SU-DHL-6 (cell line): ENCODE measurements around the gene C1orf74.

Experiments used
- H2AFZ ChIP-seq: fragments of 200-600 bp; sonication (generic); 2 replicates; pipeline ENCODE4 v1.6.1; 2014; ENCODE audit warnings: low read depth, mild to moderate bottlenecking, moderate library complexity, mixed read lengths, antibody characterized with exemption, low read length; ENCODE audit not compliant: severe bottlenecking
- H3F3A ChIP-seq: fragments of 200-600 bp; shearing (Covaris generic); 2 replicates; pipeline ENCODE4 v1.6.0; 2016; ENCODE audit warnings: antibody characterized with exemption, mild to moderate bottlenecking; ENCODE audit not compliant: insufficient read depth
- H3K27ac ChIP-seq: fragments of 200-600 bp; sonication (generic); 2 replicates; pipeline ENCODE4 v1.5.1; 2016; ENCODE audit warnings: low read depth, mild to moderate bottlenecking, low read length, moderate library complexity, mixed read lengths
- H3K27me3 ChIP-seq: fragments of 200-600 bp; sonication (generic), shearing (Covaris generic); 2 replicates; pipeline ENCODE4 v1.6.0; 2014; ENCODE audit warnings: mild to moderate bottlenecking, low read length
- H3K36me3 ChIP-seq: fragments of 200-600 bp; sonication (generic); 2 replicates; pipeline ENCODE4 v1.6.1; 2014; ENCODE audit warnings: mild to moderate bottlenecking, low read length, mixed read lengths
- H3K4me2 ChIP-seq: fragments of 300-600, 200-600 bp; shearing (Covaris generic), sonication (generic); 2 replicates; pipeline ENCODE4 v1.6.0; 2014; ENCODE audit warnings: low read length, low read depth, mild to moderate bottlenecking; ENCODE audit not compliant: poor library complexity, severe bottlenecking
- H3K4me3 ChIP-seq: fragments of 200-600 bp; sonication (generic); 2 replicates; pipeline ENCODE4 v1.5.1; 2014; ENCODE audit warnings: antibody characterized with exemption, low read length, mild to moderate bottlenecking, mixed read lengths; ENCODE audit not compliant: insufficient read depth, poor library complexity, severe bottlenecking
- H3K79me2 ChIP-seq: fragments of 200-600 bp; sonication (generic); 2 replicates; pipeline ENCODE4 v1.6.1; 2014; ENCODE audit warnings: mild to moderate bottlenecking, low read length, moderate library complexity; ENCODE audit not compliant: insufficient read depth
- H3K9ac ChIP-seq: fragments of 200-600 bp; sonication (generic); 2 replicates; pipeline ENCODE4 v1.7.0; 2014; ENCODE audit warnings: mild to moderate bottlenecking, low read length
- H3K9me2 ChIP-seq: fragments of 200-600 bp; sonication (generic); replicated peaks from 2 replicates; pipeline ENCODE4 v1.6.1; 2014; ENCODE audit warnings: low read length; ENCODE audit not compliant: insufficient read depth
- H3K9me3 ChIP-seq: fragments of 200-600 bp; sonication (generic); 2 replicates; pipeline ENCODE4 v1.6.1; 2014; ENCODE audit warnings: low read length, mixed read lengths; ENCODE audit not compliant: insufficient read depth
- H4K20me1 ChIP-seq: fragments of 200-600 bp; sonication (generic); 2 replicates; pipeline ENCODE4 v1.6.1; 2014; ENCODE audit warnings: low read depth, mild to moderate bottlenecking, antibody characterized with exemption, low read length, moderate library complexity, mixed read lengths
- CTCF ChIP-seq: fragments of 200-600 bp; sonication (generic); IDR thresholded peaks from one replicate; pipeline ENCODE4 v1.5.1; 2017; ENCODE audit warnings: antibody characterized with exemption, mild to moderate bottlenecking, low read length, moderate library complexity; ENCODE audit not compliant: insufficient read depth, poor library complexity, severe bottlenecking
- EZH2phosphoT487 ChIP-seq: fragments of 200-600 bp; sonication (generic), shearing (Covaris generic); conservative IDR thresholded peaks from 2 replicates; pipeline ENCODE4 v1.6.1; 2018; ENCODE audit warnings: mild to moderate bottlenecking, antibody characterized with exemption, low read length, moderate library complexity, mixed read lengths

The C1orf74 gene

DNA sequence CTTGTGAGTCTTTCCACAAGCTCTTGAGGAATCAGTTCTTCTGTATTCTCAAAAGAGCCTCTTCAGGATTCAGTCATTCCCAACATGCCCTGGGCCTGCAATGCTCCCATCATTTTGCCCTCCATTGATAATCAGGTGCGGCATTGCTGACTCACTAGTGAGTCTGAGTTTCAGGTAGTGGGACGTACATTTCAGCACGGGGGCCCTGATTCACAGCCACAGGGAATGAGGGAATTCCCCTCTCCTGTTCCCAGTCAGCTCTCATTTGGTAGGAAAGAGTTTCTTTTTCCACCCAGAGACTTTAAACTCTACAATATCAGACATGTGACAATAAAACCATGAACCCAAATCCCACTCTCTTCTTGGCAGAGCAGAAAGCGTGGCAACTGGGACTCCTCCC, 25.3 kb upstream of the C1orf74 start:
- Histone ChIP-seq H3K27me3 (no peaks in the 10 kb centered on the region), H3F3A (no peaks in the 10 kb centered on the region), H3K36me3 (no peaks in the 10 kb centered on the region), H2AFZ (no peak overlapping the region), H3K9me2 (no peaks in the 10 kb centered on the region), H3K4me3 (no peak overlapping the region), H3K9ac (no peak overlapping the region), H3K4me2 (no peak overlapping the region), H3K27ac (no peak overlapping the region), H4K20me1 (no peaks in the 10 kb centered on the region), H3K9me3 (no peaks in the 10 kb centered on the region), H3K79me2 (no peaks in the 10 kb centered on the region)
- no peak for TF ChIP-seq CTCF
- no peak for TF ChIP-seq EZH2phosphoT487

GRCh38 chr1:209808059-209808581, 23.8 kb upstream of the C1orf74 start:
- TF ChIP-seq EZH2phosphoT487 (no peak), CTCF (no peak)
- H3K9ac ChIP-seq, result no peak overlapping the region
- H2AFZ ChIP-seq, result no peak overlapping the region
- no peaks in the 10 kb centered on the region for H3K36me3 ChIP-seq
- H3K27ac ChIP-seq, result no peak overlapping the region
- no peaks in the 10 kb centered on the region for H3K27me3 ChIP-seq
- H4K20me1 ChIP-seq, result no peaks in the 10 kb centered on the region
- no peaks in the 10 kb centered on the region for H3K9me2 ChIP-seq
- H3K4me3 ChIP-seq, result no peak overlapping the region
- no peaks in the 10 kb centered on the region for H3K79me2 ChIP-seq
- no peak overlapping the region for H3K4me2 ChIP-seq
- no peaks in the 10 kb centered on the region for H3F3A ChIP-seq
- H3K9me3 ChIP-seq, result no peaks in the 10 kb centered on the region

DNA sequence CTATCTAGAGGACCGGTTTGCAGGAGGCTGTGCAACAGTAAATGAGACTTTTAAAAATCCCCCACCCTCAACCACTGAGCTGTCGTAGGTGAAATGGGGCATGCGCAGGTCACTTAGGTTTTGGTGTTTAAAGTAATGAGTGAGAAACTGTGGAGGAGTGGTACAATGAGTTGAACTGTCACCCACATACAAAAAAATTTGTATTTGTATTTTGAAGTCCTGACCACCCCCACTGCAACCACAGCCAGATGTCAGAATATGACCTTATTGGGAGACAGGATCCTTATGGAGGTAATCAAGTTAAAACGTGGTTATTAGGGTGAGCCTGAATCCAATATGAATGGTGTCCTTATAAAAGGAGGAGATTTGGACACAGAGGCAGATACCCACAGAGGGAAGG, 23.1 kb upstream of the C1orf74 start:
- H2AFZ ChIP-seq, result no peak overlapping the region
- H3F3A ChIP-seq, result no peaks in the 10 kb centered on the region
- no peaks in the 10 kb centered on the region for H4K20me1 ChIP-seq
- no peak overlapping the region for H3K27ac ChIP-seq
- H3K4me2 ChIP-seq, result no peak overlapping the region
- H3K27me3 ChIP-seq, result no peaks in the 10 kb centered on the region
- no peaks in the 10 kb centered on the region for H3K79me2 ChIP-seq
- H3K9ac ChIP-seq, result no peak overlapping the region
- H3K4me3 ChIP-seq, result no peak overlapping the region
- no peak for TF ChIP-seq EZH2phosphoT487
- no peak for TF ChIP-seq CTCF
- H3K9me3 ChIP-seq, result no peaks in the 10 kb centered on the region
- no peaks in the 10 kb centered on the region for H3K36me3 ChIP-seq
- no peaks in the 10 kb centered on the region for H3K9me2 ChIP-seq
